ENCODE measurements around the gene EFR3B.

GRCh38 chr2:25160376-25160775, 118.5 kb downstream of the EFR3B start:
- TF ChIP-seq CTCF (IDR thresholded peaks at IDR 0.05) (no peak), POLR2A (IDR thresholded peaks at IDR 0.05) (no peak), POLR2AphosphoS5 (IDR thresholded peaks at IDR 0.05; ENCODE audit: insufficient read depth in 1 of 2, low read depth in 1 of 2) (no peak)
